ENCODE results near the gene UBE2F. TPM values are rescaled to one million over a fixed set of nuclear protein-coding genes. Genes with fewer than 3 reads are reported as not detected.

UBE2F gene
- total and polyA plus RNA-seq, 2 of the 13 experiments (the other 11 are each of a cell fraction or from before 2014, with no cell fraction given) = 35.4 to 73.1 TPM

DNA sequence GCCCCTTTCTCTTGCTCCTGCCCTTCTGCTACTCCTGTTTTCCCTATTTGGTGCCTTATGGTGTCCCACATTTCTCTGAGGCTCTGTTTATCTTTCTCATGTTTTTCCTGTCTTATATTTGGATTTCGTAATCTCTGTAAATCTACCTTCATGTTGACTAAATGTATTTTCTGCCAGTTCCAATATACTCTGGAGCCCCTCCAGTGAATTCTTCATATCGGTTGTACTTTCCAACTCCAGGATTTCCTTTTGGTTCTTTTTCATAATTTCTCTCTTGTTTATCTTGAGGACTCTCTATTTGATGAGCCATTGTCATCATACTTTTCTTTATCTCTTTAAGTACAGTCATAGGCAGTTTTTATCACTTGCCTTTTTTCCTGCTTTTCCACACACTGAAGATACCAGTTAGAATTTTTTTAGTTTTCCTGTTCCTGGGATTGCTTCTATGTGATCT is 113.1 kb downstream of the UBE2F start (continued):
- TF ChIP-seq, protein P1, sequence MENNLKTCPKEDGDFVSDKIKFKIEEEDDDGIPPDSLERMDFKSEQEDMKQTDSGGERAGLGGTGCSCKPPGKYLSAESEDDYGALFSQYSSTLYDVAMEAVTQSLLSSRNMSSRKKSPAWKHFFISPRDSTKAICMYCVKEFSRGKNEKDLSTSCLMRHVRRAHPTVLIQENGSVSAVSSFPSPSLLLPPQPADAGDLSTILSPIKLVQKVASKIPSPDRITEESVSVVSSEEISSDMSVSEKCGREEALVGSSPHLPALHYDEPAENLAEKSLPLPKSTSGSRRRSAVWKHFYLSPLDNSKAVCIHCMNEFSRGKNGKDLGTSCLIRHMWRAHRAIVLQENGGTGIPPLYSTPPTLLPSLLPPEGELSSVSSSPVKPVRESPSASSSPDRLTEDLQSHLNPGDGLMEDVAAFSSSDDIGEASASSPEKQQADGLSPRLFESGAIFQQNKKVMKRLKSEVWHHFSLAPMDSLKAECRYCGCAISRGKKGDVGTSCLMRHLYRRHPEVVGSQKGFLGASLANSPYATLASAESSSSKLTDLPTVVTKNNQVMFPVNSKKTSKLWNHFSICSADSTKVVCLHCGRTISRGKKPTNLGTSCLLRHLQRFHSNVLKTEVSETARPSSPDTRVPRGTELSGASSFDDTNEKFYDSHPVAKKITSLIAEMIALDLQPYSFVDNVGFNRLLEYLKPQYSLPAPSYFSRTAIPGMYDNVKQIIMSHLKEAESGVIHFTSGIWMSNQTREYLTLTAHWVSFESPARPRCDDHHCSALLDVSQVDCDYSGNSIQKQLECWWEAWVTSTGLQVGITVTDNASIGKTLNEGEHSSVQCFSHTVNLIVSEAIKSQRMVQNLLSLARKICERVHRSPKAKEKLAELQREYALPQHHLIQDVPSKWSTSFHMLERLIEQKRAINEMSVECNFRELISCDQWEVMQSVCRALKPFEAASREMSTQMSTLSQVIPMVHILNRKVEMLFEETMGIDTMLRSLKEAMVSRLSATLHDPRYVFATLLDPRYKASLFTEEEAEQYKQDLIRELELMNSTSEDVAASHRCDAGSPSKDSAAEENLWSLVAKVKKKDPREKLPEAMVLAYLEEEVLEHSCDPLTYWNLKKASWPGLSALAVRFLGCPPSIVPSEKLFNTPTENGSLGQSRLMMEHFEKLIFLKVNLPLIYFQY (CRISPR knock-in tag; IDR thresholded peaks at IDR 0.05; ENCODE audit: borderline replicate concordance) = peak; percentile 68; the same call in 1 of the 2 replicates
- TF ChIP-seq ZBTB38 (CRISPR knock-in tag; IDR thresholded peaks at IDR 0.05) = no peak
- TF ChIP-seq ZNF567 (CRISPR knock-in tag; IDR thresholded peaks at IDR 0.05; ENCODE audit: borderline replicate concordance) = no peak
- TF ChIP-seq PHF5A (CRISPR knock-in tag; IDR thresholded peaks at IDR 0.05; ENCODE audit: low read depth, unreplicated experiment) = peak; percentile 90
- no peak for TF ChIP-seq KDM5A (IDR thresholded peaks at IDR 0.05; ENCODE audit: borderline replicate concordance, low read length)
- TF ChIP-seq, protein P2, sequence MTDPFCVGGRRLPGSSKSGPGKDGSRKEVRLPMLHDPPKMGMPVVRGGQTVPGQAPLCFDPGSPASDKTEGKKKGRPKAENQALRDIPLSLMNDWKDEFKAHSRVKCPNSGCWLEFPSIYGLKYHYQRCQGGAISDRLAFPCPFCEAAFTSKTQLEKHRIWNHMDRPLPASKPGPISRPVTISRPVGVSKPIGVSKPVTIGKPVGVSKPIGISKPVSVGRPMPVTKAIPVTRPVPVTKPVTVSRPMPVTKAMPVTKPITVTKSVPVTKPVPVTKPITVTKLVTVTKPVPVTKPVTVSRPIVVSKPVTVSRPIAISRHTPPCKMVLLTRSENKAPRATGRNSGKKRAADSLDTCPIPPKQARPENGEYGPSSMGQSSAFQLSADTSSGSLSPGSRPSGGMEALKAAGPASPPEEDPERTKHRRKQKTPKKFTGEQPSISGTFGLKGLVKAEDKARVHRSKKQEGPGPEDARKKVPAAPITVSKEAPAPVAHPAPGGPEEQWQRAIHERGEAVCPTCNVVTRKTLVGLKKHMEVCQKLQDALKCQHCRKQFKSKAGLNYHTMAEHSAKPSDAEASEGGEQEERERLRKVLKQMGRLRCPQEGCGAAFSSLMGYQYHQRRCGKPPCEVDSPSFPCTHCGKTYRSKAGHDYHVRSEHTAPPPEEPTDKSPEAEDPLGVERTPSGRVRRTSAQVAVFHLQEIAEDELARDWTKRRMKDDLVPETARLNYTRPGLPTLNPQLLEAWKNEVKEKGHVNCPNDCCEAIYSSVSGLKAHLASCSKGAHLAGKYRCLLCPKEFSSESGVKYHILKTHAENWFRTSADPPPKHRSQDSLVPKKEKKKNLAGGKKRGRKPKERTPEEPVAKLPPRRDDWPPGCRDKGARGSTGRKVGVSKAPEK (CRISPR knock-in tag; IDR thresholded peaks at IDR 0.05; ENCODE audit: borderline replicate concordance) = peak; percentile 63; the same call in 1 of the 2 replicates
- peak; percentile 100 for TF ChIP-seq FOXA3 (CRISPR knock-in tag; IDR thresholded peaks at IDR 0.05)
- TF ChIP-seq ZNF580 (CRISPR knock-in tag; IDR thresholded peaks at IDR 0.05; ENCODE audit: borderline replicate concordance, low read depth) = no peak
- TF ChIP-seq SIX1 (CRISPR knock-in tag; IDR thresholded peaks at IDR 0.05; ENCODE audit: borderline replicate concordance) = peak; percentile 93
- TF ChIP-seq ISL2 (CRISPR knock-in tag; IDR thresholded peaks at IDR 0.05) = peak; percentile 97
- peak; percentile 88 for TF ChIP-seq JARID2 (CRISPR knock-in tag; IDR thresholded peaks at IDR 0.05; ENCODE audit: insufficient replicate concordance)
- TF ChIP-seq ZBTB40 (IDR thresholded peaks at IDR 0.05) = no peak
- TF ChIP-seq ZBTB40 (CRISPR knock-in tag; IDR thresholded peaks at IDR 0.05) = peak; percentile 22; the same call in 1 of the 2 replicates
- peak; percentile 99 for TF ChIP-seq ZSCAN9 (CRISPR knock-in tag; IDR thresholded peaks at IDR 0.05; ENCODE audit: borderline replicate concordance)
